ENCODE data around the gene POLR2I.
"Not testable (repeated sequence)": the region's sequence is repeated elsewhere in the genome, so short reads cannot be mapped to it uniquely, and the experiment has no call there.

The POLR2I gene

GRCh38 chr19:36101550-36102327 is 12.9 kb downstream of the POLR2I start:
- DNase-seq (ENCODE audit: low read depth, low spot score): no peak

DNA sequence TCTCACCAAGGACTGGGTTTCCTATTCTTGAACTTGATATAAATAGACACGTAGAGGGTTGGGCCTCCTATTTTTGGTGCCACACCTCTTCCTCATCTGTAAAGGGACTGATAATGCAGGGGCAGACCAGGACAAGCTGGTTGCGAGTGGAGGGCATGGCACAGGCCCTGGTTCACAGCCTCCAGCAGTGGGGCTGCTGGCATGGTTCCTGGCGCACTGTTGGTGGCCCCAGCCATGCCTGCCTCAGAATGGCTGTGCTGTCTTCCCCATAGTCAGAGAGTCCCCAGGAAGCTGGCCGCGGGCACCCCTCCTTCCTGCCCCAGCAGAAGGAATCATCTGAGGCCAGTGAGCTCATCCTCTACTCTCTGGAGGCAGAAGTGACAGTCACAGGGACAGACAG is 14.2 kb downstream of the POLR2I start:
- DNase-seq (ENCODE audit: low read depth, low spot score): no peak

DNA sequence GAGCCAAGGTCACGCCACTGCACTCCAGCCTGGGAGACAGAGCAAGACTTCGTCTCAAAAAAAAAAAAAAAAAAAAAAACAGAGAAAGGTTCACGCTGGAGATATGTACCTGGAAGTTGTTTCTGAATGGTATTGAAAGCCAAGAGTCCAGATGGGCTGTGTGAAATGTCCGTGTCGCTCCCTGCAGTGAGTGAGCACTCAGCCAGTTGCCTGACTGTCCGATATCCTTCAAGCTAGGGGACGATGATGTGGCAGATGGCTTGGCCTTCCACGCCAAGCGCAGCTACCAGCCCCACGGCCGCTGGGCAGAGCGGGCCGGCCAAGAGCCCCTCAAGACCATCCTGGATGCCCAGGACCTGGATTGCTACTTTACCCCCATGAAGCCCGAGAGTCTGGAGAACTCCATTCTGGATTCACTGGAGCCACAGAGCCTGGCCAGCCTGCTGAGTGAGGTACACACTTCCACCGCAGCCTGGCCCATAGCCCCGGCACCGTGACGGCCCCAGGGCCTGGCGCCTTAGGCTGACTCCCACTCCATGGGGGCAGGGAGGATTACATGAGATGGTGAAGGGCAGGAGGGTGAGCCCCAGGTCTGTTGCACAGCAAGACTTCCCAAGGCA is 15.4 kb downstream of the POLR2I start:
- no peak for DNase-seq (ENCODE audit: low read depth, low spot score)

DNA sequence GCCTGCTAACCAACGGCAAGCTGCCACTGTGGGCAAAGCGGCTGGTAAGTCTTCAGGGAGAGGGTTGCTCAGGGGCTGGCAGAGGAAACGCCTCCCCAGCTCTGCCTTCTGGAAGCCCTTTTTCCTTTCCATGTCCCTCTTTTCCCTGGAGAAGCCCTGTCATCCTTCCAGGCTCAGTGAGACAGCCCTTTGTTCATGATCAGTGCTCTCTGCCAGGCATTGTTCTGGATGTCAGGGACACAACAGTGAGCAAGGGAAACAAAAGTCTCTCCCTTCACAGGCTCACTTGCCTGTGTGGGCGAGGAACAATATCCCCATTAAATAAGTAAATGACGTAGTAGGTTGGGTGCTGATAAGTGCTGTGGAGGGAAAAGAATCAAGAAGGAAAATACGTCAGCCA is 17.6 kb downstream of the POLR2I start:
- no peak for DNase-seq (ENCODE audit: low read depth, low spot score)

DNA sequence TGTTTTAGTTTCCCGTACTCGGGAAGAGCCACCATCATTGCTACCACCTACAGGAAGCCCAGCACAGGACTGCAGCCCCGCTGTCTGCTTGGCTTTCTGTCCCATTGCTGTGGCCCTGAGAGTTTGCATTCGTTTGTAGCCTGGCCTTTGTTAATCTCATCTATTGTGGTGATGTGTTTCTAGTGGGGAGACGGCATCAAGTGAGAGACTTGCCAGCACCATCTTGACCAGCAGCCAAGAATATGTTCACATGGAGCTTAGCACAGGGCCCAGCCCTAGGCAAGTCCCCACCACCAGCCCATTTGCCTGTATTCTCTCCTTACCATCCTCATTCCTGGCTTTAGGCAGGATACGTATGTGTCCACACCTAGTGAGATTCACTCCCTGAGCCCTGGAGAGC is 21.0 kb downstream of the POLR2I start:
- no peak for DNase-seq (ENCODE audit: low read depth, low spot score)

DNA sequence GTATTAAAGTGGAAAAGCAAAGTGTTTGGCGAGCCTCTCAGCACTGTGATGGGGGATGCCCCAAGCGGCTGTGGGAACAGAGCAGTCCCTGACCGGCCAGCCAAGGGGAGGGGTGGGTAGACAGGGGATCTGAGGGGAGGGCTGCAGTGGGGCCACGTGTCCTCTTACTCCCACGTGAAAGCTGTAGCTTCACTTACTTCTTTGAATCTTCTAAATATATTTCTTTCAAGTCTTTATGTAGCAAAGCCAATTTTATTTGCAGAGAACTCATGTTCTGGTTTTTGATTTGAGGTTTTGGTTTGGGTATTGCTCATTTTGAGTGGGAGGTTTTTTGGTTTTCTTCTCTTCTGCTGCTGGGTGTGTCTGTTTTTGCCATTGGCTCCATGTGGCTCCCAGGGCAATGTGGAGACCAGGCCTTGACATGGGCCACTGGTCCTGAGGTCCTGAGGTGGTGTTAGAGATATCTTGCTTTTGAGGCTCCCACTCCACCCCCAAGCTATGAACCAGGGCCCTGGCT is 21.5 kb downstream of the POLR2I start:
- DNase-seq (ENCODE audit: low read depth, low spot score): no peak

DNA sequence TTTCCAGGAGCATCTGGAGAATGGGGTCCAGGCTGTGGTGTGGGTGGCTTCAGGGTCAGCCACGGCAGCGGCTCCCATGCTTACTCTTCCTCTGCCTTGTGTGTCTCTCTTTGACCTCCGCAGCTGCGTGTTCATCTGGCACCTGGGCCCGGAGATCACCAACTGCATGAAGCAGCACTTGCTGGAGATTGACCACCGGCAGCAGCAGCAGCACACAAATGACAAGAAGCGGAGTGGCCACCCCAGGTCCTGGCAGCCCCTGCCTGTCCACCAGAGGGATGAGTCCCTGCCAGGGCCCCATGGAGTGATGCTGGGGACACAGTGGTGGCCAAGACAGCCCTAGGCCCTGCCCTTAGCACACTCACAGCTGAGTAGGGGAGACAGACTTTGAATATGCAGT is 22.1 kb downstream of the POLR2I start:
- no peak for DNase-seq (ENCODE audit: low read depth, low spot score)

DNA sequence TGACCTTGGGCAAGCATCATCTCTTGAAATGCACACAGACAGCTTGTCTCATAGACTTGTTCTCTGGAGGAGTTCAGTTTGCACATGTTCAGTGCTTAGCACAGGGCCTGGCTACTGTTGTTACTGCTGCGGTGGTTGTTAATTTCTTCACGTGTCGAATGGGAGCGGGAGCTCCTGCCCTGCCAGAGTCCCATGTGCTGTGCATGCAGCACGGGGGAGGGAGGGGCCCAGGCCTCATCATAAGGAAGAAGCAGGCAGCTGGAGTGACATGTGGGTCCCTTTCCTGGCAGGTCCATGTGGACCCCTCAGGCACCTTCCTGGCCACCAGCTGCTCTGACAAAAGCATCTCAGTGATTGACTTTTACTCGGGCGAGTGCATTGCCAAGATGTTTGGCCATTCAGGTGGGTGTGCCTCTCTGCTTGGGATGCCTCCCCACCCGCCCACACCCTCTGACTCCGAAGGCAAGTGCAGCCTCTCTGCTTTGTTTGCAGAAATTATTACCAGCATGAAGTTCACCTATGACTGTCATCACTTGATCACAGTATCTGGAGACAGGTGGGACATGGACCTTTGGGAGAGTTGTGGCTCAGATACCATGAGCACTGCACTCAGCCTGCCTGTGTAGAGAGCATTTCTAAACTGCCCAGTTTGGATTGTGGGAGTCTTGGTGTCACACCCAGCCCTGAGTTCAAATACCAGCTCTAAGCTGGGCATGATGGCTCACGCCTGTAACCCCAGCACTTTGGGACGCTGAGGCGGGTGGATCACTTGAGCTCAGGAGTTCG is 23.6 kb downstream of the POLR2I start:
- DNase-seq (ENCODE audit: low read depth, low spot score): no peak

GRCh38 chr19:36089847-36090246 is 24.8 kb downstream of the POLR2I start:
- DNase-seq (ENCODE audit: low read depth, low spot score): no peak

DNA sequence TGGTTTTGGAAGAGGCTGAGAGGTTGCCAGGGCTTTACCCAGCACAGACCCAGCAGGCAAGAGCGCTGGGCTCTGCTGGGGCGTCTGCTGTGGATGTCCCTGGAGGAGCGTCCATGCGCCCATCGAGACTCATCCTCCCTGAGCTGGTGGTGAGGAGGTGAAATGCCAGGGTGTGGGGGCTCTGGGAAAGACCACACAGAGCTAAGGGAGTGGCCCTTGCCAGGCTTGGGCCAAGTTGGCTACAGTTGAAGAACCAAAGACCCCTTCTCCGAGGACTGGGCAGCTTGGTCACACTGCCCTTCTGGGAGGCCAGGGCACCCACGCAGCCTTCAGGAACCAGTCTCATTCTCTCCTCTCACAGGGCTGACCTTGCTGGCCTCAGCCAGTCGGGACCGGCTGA is 28.3 kb downstream of the POLR2I start:
- no peak for DNase-seq (ENCODE audit: low read depth, low spot score)

- DNase-seq (ENCODE audit: low read depth, low spot score): no peak
These were observed 30.3 kb downstream of the POLR2I start for GRCh38 chr19:36084231-36085009.

DNA sequence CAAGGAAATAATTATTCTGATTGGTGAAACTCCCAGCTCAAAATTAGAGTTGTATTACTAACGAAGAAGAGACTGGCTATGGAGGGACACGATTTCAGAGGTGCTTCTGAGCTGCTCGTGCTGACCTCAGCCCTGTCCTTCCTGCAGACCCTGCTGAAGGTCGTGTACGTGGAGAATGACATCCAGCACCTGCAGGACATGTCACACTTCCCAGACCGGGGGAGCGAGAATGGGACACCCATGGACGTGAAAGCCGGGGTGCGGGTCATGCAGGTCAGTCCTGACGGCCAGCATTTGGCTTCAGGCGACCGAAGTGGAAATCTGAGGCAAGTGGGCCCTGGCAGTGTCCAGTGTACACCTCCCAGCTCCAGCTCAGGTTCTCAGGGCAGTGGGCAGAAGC is 31.8 kb downstream of the POLR2I start:
- DNase-seq (ENCODE audit: low read depth, low spot score): no peak

- no peak for DNase-seq (ENCODE audit: low read depth, low spot score)
These were observed 32.8 kb downstream of the POLR2I start for GRCh38 chr19:36081894-36082293.

GRCh38 chr19:36081385-36081784 is 33.3 kb downstream of the POLR2I start:
- no peak for DNase-seq (ENCODE audit: low read depth, low spot score)

DNA sequence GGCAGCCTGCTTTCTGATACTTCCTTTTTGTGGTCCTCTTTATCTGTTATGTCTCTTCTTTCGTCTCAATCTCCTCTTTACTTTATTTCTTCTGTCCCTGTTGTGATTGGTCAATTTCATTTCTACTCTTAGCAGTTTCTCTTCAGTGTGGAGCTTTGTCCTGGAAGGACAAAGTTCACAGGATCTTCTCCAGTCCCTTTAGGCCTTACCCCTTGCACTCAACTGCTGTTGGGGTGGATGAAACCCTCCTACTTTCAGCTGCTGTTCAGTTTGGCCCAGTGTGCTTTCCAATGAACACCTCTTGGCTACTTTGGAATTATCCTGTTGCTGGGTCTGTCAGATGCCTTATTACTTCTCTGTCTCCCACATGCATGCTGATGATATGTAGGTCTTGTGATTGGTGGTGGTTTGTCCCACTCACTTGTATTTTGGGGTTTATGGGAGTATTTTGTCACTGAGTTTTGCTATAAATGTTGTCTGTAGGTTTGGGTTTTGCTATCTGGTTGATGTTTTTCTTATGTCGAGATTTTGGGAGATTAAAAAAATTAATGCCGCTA is 35.2 kb downstream of the POLR2I start:
- DNase-seq (ENCODE audit: low read depth, low spot score): no peak

- no peak for DNase-seq (ENCODE audit: low read depth, low spot score)
These were observed 41.4 kb downstream of the POLR2I start for GRCh38 chr19:36073121-36073876.

GRCh38 chr19:36072081-36072480 is 42.6 kb downstream of the POLR2I start:
- no peak for DNase-seq (ENCODE audit: low read depth, low spot score)

DNA sequence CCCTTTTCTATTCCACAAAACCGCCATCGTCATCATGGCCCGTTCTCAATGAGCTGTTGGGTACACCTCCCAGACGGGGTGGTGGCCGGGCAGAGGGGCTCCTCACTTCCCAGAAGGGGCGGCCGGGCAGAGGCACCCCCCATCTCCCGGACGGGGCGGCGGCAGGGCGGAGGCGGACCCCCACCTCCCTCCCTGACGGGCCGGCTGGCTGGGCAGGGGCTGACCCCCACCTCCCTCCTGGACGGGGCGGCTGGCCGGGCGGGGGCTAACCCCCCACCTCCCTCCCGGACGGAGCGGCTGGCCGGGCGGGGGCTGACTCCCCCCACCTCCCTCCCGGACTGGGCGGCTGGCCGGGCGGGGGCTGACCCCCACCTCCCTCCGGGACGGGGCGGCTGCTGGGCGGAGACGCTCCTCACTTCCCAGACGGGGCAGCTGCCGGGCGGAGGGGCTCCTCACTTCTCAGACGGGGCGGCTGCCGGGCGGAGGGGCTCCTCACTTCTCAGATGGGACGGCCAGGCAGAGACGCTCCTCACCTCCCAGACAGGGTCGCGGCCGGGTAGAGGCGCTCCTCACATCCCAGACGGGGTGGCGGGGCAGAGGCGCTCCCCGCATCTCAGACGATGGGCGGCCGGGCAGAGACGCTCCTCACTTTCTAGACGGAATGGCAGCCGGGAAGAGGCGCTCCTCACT is 45.7 kb downstream of the POLR2I start:
- DNase-seq (ENCODE audit: low read depth, low spot score): not testable (repeated sequence)

- no peak for DNase-seq (ENCODE audit: low read depth, low spot score)
These were observed 47.0 kb downstream of the POLR2I start for GRCh38 chr19:36067681-36068080.

- no peak for DNase-seq (ENCODE audit: low read depth, low spot score)
These were observed 49.8 kb downstream of the POLR2I start for GRCh38 chr19:36064826-36065225.
